Endothelial cell of umbilical vein (primary cell): ENCODE data around the gene AUTS2. TPM values are rescaled to one million over a fixed set of nuclear protein-coding genes. Genes with fewer than 3 reads are reported as not detected.

ENCODE experiments used
- BruUV-seq: library from RNA; stranded (reverse); fragments of 400-500 nt; replicated peaks from 2 replicates; lab custom pipeline; 2021; lab: Mats Ljungman, UMichigan
- CTCF ChIA-PET: fragments of 300-600, 350-600 bp; sonication (Branson Sonifier 250); formaldehyde crosslinking; loops from one replicate; lab custom pipeline; 2021; ENCODE audit warnings: antibody characterized with exemption, inconsistent platforms; lab: Charles Lee
- POLR2A ChIA-PET: fragments of 300-600, 350-600 bp; sonication (Branson Sonifier 250); formaldehyde crosslinking; loops from one replicate; lab custom pipeline; 2021; ENCODE audit warnings: antibody characterized with exemption, inconsistent platforms; lab: Charles Lee
- DNase-seq: peaks from one replicate; pipeline ENCODE4 v3.0.0-alpha.2; 2011; ENCODE audit warnings: low read depth, low spot score
- FAIRE-seq: peaks from 2 replicates; lab custom pipeline; 2011; peaks lifted over from hg19 to GRCh38; lab: Jason Lieb, UNC
- H2AFZ ChIP-seq: 2 replicates; pipeline ENCODE4 v1.6.0; 2012; ENCODE audit warnings: low read depth, low read length, control low read depth, inconsistent platforms
- H3K27ac ChIP-seq: 2 replicates; pipeline ENCODE4 v1.5.1; 2011; ENCODE audit warnings: low read depth, mild to moderate bottlenecking, control low read depth, low read length, moderate library complexity; ENCODE audit not compliant: insufficient read depth
- H3K27me3 ChIP-seq, 2 experiments: 2 replicates each; pipeline versions ENCODE4 v1.6.0 to v1.6.1; 2011; ENCODE audit warnings: low read length in 2 of 2, mixed read lengths in 1 of 2; ENCODE audit not compliant: control insufficient read depth in 2 of 2, insufficient read depth in 2 of 2
- H3K36me3 ChIP-seq, 2 experiments: 2 replicates in 1 of 2; 3 replicates in 1 of 2; pipeline ENCODE4 v1.5.1; 2011; ENCODE audit warnings: low read length in 2 of 2, mild to moderate bottlenecking in 1 of 2, moderate library complexity in 1 of 2; ENCODE audit not compliant: control insufficient read depth in 2 of 2, insufficient read depth in 2 of 2; ENCODE audit errors: extremely low read depth in 1 of 2
- H3K4me1 ChIP-seq: 3 replicates; pipeline ENCODE4 v1.5.1; 2011; ENCODE audit warnings: mild to moderate bottlenecking, low read length; ENCODE audit not compliant: control insufficient read depth, insufficient read depth; ENCODE audit errors: extremely low read depth
- H3K4me2 ChIP-seq: 2 replicates; pipeline ENCODE4 v1.6.1; 2011; ENCODE audit warnings: low read length, control low read depth, mixed read lengths; ENCODE audit not compliant: insufficient read depth
- H3K4me3 ChIP-seq, 3 experiments: fragments of 200-600 bp in 1 of 3; sonication (generic), shearing (Covaris generic) in 1 of 3; replicated peaks in 1 of 3; 2 replicates each; pipeline ENCODE4 v1.5.1; 2011 to 2016; ENCODE audit warnings: control low read depth in 3 of 3, low read length in 3 of 3, mild to moderate bottlenecking in 2 of 3, inconsistent platforms in 1 of 3, low read depth in 1 of 3, moderate library complexity in 1 of 3; ENCODE audit not compliant: insufficient read depth in 1 of 3
- H3K79me2 ChIP-seq: 2 replicates; pipeline ENCODE4 v1.6.0; 2012; ENCODE audit warnings: low read length, inconsistent platforms; ENCODE audit not compliant: control insufficient read depth, insufficient read depth
- H3K9ac ChIP-seq: replicated peaks from 2 replicates; pipeline ENCODE3; 2011; ENCODE audit warnings: low read length, control low read depth; ENCODE audit not compliant: insufficient read depth; ENCODE audit errors: extremely low read depth
- H3K9me1 ChIP-seq: replicated peaks from 3 replicates; pipeline ENCODE4 v1.6.0; 2011; ENCODE audit warnings: mild to moderate bottlenecking, low read length; ENCODE audit not compliant: control insufficient read depth, insufficient read depth; ENCODE audit errors: extremely low read depth
- H3K9me3 ChIP-seq: replicated peaks from 2 replicates; pipeline ENCODE4 v1.5.1; 2012; ENCODE audit warnings: low read length, inconsistent platforms; ENCODE audit not compliant: control insufficient read depth, insufficient read depth
- H4K20me1 ChIP-seq: replicated peaks from 2 replicates; pipeline ENCODE3; 2011; ENCODE audit warnings: mild to moderate bottlenecking, low read length; ENCODE audit not compliant: control insufficient read depth, insufficient read depth; ENCODE audit errors: extremely low read depth
- EZH2 ChIP-seq: IDR thresholded peaks from 2 replicates; pipeline ENCODE4 v1.6.1; 2012; ENCODE audit warnings: borderline replicate concordance, low read depth, mild to moderate bottlenecking, moderate library complexity, low read length, inconsistent platforms; ENCODE audit not compliant: severe bottlenecking
- FOS ChIP-seq: IDR thresholded peaks from 2 replicates; pipeline ENCODE4 v1.6.1; 2011; ENCODE audit warnings: mild to moderate bottlenecking, low read length, moderate library complexity, borderline replicate concordance; ENCODE audit not compliant: insufficient read depth
- GATA2 ChIP-seq: IDR thresholded peaks from 2 replicates; pipeline ENCODE4 v1.7.0; 2011; ENCODE audit warnings: low read depth, mild to moderate bottlenecking, moderate library complexity, mixed read lengths, low read length; ENCODE audit not compliant: insufficient read length, insufficient read depth
- JUN ChIP-seq: IDR thresholded peaks from 2 replicates; pipeline ENCODE4 v1.6.1; 2011; ENCODE audit warnings: borderline replicate concordance, low read depth; ENCODE audit not compliant: insufficient read length, insufficient read depth
- MYC ChIP-seq: IDR thresholded peaks from one replicate; pipeline ENCODE4 v1.6.1; 2011; ENCODE audit warnings: mild to moderate bottlenecking, low read depth, low read length
- POLR2A ChIP-seq: IDR thresholded peaks from 2 replicates; pipeline ENCODE4 v1.6.1; 2012; ENCODE audit warnings: low read depth, mild to moderate bottlenecking, control low read depth, low read length
- POLR2AphosphoS5 ChIP-seq: IDR thresholded peaks from 2 replicates; pipeline ENCODE4 v1.6.1; 2012; ENCODE audit warnings: low read depth, mild to moderate bottlenecking, control low read depth, low read length, moderate library complexity; ENCODE audit not compliant: insufficient read depth
- dilution Hi-C: fragments of 300-500 bp; cut with MboI; formaldehyde crosslinking; loops from one replicate; pipeline ENCODE4 v1.15.0; 2019; ENCODE audit warnings: low sequenced_read_pairs; ENCODE audit not compliant: extremely low pct_ligation_motif_present
- intact Hi-C: fragments of 100-400 bp; cut with micrococcal nuclease; formaldehyde crosslinking; loops from one replicate; pipeline ENCODE4 v1.10.0; 2022
- polyA plus RNA-seq, 4 experiments: library from polyadenylated mRNA; depleted of rRNA in 3 of 4; stranded (reverse) in 3 of 4; unstranded in 1 of 4; fragments of >200 nt; gene quantifications; 2 replicates each; pipeline versions ENCODE4 v1.2.1 to v1.2.3, GENCODE V29; 2011 to 2012; ENCODE audit warnings: missing spikeins in 1 of 4
- total RNA-seq: library from RNA; stranded (reverse); gene quantifications from 2 replicates; pipeline ENCODE4 v1.2.3, GENCODE V29; 2021
- TF ChIP-seq, protein P1 (sequence below): IDR thresholded peaks from 2 replicates; pipeline ENCODE4 v1.6.1; 2011; ENCODE audit not compliant: insufficient read depth, insufficient read length
- TF ChIP-seq, protein P2 (sequence below), 2 donors: IDR thresholded peaks; 1 replicate in 1 of 2; 2 replicates in 1 of 2; pipeline ENCODE4 v1.5.1; 2011; ENCODE audit warnings: low read length in 2 of 2, mild to moderate bottlenecking in 2 of 2, moderate library complexity in 2 of 2, control low read depth in 1 of 2, inconsistent platforms in 1 of 2, low read depth in 1 of 2; ENCODE audit not compliant: insufficient read depth in 1 of 2; ENCODE audit errors: extremely low read depth in 1 of 2

AUTS2 gene
- total and polyA plus RNA-seq, 2 donors (not counting 3 experiments of a cell fraction or from before 2014, with no cell fraction given), result 0.59 to 8.0 TPM

- Histone ChIP-seq H3K4me1 (no peaks in the 10 kb centered on the region), H3K9me3 (no peaks in the 10 kb centered on the region), H3K4me3 (no peak overlapping the region), H3K9ac (no peak overlapping the region), H3K27me3 (no peaks in the 10 kb centered on the region), H3K4me2 (no peak overlapping the region), H3K79me2 (no peaks in the 10 kb centered on the region), H3K9me1 (no peaks in the 10 kb centered on the region), H2AFZ (no peak overlapping the region), H3K36me3 (no peaks in the 10 kb centered on the region), H4K20me1 (no peaks in the 10 kb centered on the region), H3K27ac (no peak overlapping the region)
- no TSS peak for BruUV-seq
- intact Hi-C loops, result no loop called here
- POLR2A ChIA-PET, result no interaction called here
- DNase-seq (no peak), FAIRE-seq (no peak)
- CTCF ChIA-PET, result no interaction called here
- dilution Hi-C loops, result no loop called here
- no peak for TF ChIP-seq GATA2
- TF ChIP-seq FOS, result no peak
- TF ChIP-seq JUN, result no peak
- TF ChIP-seq MYC, result no peak
- no peak for TF ChIP-seq EZH2
- TF ChIP-seq, protein P1, sequence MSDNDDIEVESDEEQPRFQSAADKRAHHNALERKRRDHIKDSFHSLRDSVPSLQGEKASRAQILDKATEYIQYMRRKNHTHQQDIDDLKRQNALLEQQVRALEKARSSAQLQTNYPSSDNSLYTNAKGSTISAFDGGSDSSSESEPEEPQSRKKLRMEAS, result no peak
- TF ChIP-seq, protein P2, sequence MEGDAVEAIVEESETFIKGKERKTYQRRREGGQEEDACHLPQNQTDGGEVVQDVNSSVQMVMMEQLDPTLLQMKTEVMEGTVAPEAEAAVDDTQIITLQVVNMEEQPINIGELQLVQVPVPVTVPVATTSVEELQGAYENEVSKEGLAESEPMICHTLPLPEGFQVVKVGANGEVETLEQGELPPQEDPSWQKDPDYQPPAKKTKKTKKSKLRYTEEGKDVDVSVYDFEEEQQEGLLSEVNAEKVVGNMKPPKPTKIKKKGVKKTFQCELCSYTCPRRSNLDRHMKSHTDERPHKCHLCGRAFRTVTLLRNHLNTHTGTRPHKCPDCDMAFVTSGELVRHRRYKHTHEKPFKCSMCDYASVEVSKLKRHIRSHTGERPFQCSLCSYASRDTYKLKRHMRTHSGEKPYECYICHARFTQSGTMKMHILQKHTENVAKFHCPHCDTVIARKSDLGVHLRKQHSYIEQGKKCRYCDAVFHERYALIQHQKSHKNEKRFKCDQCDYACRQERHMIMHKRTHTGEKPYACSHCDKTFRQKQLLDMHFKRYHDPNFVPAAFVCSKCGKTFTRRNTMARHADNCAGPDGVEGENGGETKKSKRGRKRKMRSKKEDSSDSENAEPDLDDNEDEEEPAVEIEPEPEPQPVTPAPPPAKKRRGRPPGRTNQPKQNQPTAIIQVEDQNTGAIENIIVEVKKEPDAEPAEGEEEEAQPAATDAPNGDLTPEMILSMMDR (IDR thresholded peaks at IDR 0.05; ENCODE audit: extremely low read depth in 1 of 2, insufficient read depth in 1 of 2, low read depth in 1 of 2, low read length in 2 of 2), result no peak
- TF ChIP-seq POLR2AphosphoS5, result no peak
- no peak for TF ChIP-seq POLR2A
These were observed 1171.9 kb downstream of the AUTS2 start for GRCh38 chr7:70770154-70770553.
